ENCODE data around the gene NDUFA6. TPM values are rescaled to one million over a fixed set of nuclear protein-coding genes. Genes with fewer than 3 reads are reported as not detected.
"Not testable (repeated sequence)": the region's sequence is repeated elsewhere in the genome, so short reads cannot be mapped to it uniquely, and the experiment has no call there.

NDUFA6 gene
- total RNA-seq, 2 donors from 2014 or later, result 52.9 to 53.1 TPM

- Histone ChIP-seq H3K36me3 (no peaks in the 10 kb centered on the region), H3K27ac (no peak overlapping the region), H3K4me3 (no peak overlapping the region), H3K27me3 (replicated peaks; ENCODE audit: insufficient read depth) (no peaks in the 10 kb centered on the region), H3K9me3 (no peaks in the 10 kb centered on the region), H3K4me1 (replicated peaks) (no peaks in the 10 kb centered on the region)
- TF ChIP-seq POLR2A (IDR thresholded peaks at IDR 0.05) (no peak), POLR2AphosphoS5 (IDR thresholded peaks at IDR 0.05) (no peak)
- 90% methylated on average over 4 of the region's 4 CpGs for WGBS
- no peak for DNase-seq (ENCODE audit: low spot score)
- intact Hi-C loops (cut with DNase I), result no loop called here
Measured at GRCh38 chr22:42111798-42112197, 21.2 kb upstream of the NDUFA6 start.

GRCh38 chr22:42108848-42109247 lies 18.3 kb upstream of the NDUFA6 start:
- no peaks in the 10 kb centered on the region for H3K9me3 ChIP-seq
- WGBS, result 70% methylated on average over 18 of the region's 18 CpGs
- intact Hi-C loops (cut with DNase I), result no loop called here
- TF ChIP-seq POLR2A (IDR thresholded peaks at IDR 0.05) (no peak), POLR2AphosphoS5 (IDR thresholded peaks at IDR 0.05) (no peak)
- TF ChIP-seq, protein P1, sequence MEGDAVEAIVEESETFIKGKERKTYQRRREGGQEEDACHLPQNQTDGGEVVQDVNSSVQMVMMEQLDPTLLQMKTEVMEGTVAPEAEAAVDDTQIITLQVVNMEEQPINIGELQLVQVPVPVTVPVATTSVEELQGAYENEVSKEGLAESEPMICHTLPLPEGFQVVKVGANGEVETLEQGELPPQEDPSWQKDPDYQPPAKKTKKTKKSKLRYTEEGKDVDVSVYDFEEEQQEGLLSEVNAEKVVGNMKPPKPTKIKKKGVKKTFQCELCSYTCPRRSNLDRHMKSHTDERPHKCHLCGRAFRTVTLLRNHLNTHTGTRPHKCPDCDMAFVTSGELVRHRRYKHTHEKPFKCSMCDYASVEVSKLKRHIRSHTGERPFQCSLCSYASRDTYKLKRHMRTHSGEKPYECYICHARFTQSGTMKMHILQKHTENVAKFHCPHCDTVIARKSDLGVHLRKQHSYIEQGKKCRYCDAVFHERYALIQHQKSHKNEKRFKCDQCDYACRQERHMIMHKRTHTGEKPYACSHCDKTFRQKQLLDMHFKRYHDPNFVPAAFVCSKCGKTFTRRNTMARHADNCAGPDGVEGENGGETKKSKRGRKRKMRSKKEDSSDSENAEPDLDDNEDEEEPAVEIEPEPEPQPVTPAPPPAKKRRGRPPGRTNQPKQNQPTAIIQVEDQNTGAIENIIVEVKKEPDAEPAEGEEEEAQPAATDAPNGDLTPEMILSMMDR (IDR thresholded peaks at IDR 0.05), result no peak
- no peaks in the 10 kb centered on the region for H3K36me3 ChIP-seq
- DNase-seq (ENCODE audit: low spot score), result no peak
- H3K4me1 ChIP-seq (replicated peaks), result no peaks in the 10 kb centered on the region
- no peak overlapping the region for H3K4me3 ChIP-seq
- no peak overlapping the region for H3K27ac ChIP-seq
- H3K27me3 ChIP-seq (replicated peaks; ENCODE audit: insufficient read depth), result no peaks in the 10 kb centered on the region

DNA sequence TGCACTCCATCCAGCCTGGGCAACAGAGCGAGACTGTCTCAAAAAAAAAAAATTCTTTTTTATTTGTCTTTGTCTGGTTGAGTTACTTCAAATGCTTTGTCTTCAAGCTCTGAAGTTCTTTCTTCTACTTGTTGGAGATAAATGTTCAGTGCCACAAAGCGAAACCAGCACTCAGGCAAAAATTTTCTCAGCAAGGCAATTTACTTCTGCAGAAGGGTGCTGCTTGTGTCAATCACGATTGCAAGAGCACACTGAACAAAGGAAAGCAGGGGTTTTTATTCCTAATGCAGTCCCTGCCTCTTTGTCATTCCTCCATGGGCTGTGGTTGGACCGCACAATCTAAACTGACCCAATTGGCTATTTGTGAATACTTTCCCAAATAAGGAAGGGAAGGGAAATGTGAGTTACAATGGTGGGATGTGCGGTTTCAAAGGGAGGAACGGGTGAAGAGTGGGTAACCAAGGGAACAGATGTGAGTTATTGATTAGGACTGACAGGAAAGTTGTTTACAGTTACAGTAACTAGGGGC lies 13.8 kb upstream of the NDUFA6 start:
- H3K27ac ChIP-seq; H3K27me3 ChIP-seq (replicated peaks; ENCODE audit: insufficient read depth); H3K4me3 ChIP-seq; intact Hi-C loops (cut with DNase I); H3K4me1 ChIP-seq (replicated peaks); H3K36me3 ChIP-seq; H3K9me3 ChIP-seq; DNase-seq (ENCODE audit: low spot score): not testable (repeated sequence)
- WGBS, result 88% methylated on average over 6 of the region's 6 CpGs

GRCh38 chr22:42101199-42101598 lies 10.6 kb upstream of the NDUFA6 start:
- no peak overlapping the region for H3K27ac ChIP-seq
- DNase-seq (ENCODE audit: low spot score), result no peak
- TF ChIP-seq, protein P1 (IDR thresholded peaks at IDR 0.05), result no peak
- no peak for TF ChIP-seq POLR2A (IDR thresholded peaks at IDR 0.05)
- no peak for TF ChIP-seq POLR2AphosphoS5 (IDR thresholded peaks at IDR 0.05)
- H3K27me3 ChIP-seq (replicated peaks; ENCODE audit: insufficient read depth), result no peaks in the 10 kb centered on the region
- H3K4me3 ChIP-seq, result no peak overlapping the region
- no peaks in the 10 kb centered on the region for H3K36me3 ChIP-seq
- intact Hi-C loops (cut with DNase I), result no loop called here
- no peaks in the 10 kb centered on the region for H3K9me3 ChIP-seq
- 98% methylated on average over 3 of the region's 3 CpGs for WGBS
- H3K4me1 ChIP-seq (replicated peaks), result no peaks in the 10 kb centered on the region

- intact Hi-C loops (cut with DNase I), result loop anchor here (2.0 kb wide), 1 partner anchor 345 kb away; no protein-coding TSS in a partner anchor
- H3K4me3 ChIP-seq, result peak overlapping the region; percentile 62 to 68
- no peaks in the 10 kb centered on the region for H3K9me3 ChIP-seq
- H3K27me3 ChIP-seq (replicated peaks; ENCODE audit: insufficient read depth), result no peaks in the 10 kb centered on the region
- 27% methylated on average over 7 of the region's 7 CpGs for WGBS
- H3K4me1 ChIP-seq (replicated peaks), result no peaks in the 10 kb centered on the region
- no peak for DNase-seq (ENCODE audit: low spot score)
- TF ChIP-seq, protein P1 (IDR thresholded peaks at IDR 0.05), result no peak
- TF ChIP-seq POLR2AphosphoS5 (IDR thresholded peaks at IDR 0.05) (no peak), POLR2A (IDR thresholded peaks at IDR 0.05) (no peak)
- H3K36me3 ChIP-seq, result no peaks in the 10 kb centered on the region
- peak overlapping the region; percentile 85 to 92 for H3K27ac ChIP-seq
Measured at GRCh38 chr22:42091455-42091782, 847 bp upstream of the NDUFA6 start.

- WGBS, result 65% methylated on average over 6 of the region's 6 CpGs
- Histone ChIP-seq H3K27me3 (replicated peaks; ENCODE audit: insufficient read depth) (no peaks in the 10 kb centered on the region), H3K4me3 (no peak overlapping the region), H3K27ac (no peak overlapping the region), H3K4me1 (replicated peaks) (peaks cover 11% of the 10 kb centered on the region), H3K36me3 (peaks cover 0 to 5% of the 10 kb centered on the region in 2 donors), H3K9me3 (no peaks in the 10 kb centered on the region)
- intact Hi-C loops (cut with DNase I), result no loop called here
- DNase-seq (ENCODE audit: low spot score), result no peak
- TF ChIP-seq POLR2A (IDR thresholded peaks at IDR 0.05), result no peak
- TF ChIP-seq POLR2AphosphoS5 (IDR thresholded peaks at IDR 0.05), result no peak
- TF ChIP-seq, protein P1 (IDR thresholded peaks at IDR 0.05), result no peak
Measured at GRCh38 chr22:42086051-42086450, 4.5 kb downstream of the NDUFA6 start.
